ENCODE results near the gene CEP290. TPM values are rescaled to one million over a fixed set of nuclear protein-coding genes. Genes with fewer than 3 reads are reported as not detected.

The CEP290 gene
- total and polyA plus RNA-seq, 2 donors (not counting 3 experiments of a cell fraction or from before 2014, with no cell fraction given) = 3.9 to 16.5 TPM

GRCh38 chr12:88006351-88006750 is 135.5 kb downstream of the CEP290 start:
- no peaks in the 10 kb centered on the region for H3K4me1 ChIP-seq (ENCODE audit: control insufficient read depth, extremely low read depth, insufficient read depth, low read length)
- H3K9me3 ChIP-seq (replicated peaks; ENCODE audit: control insufficient read depth, insufficient read depth, low read length) = no peaks in the 10 kb centered on the region
- POLR2A ChIA-PET = no interaction called here
- DNase-seq (ENCODE audit: low read depth, low spot score) = no peak
- no peak overlapping the region for H3K4me3 ChIP-seq (replicated peaks in 1 of 3; ENCODE audit: insufficient read depth in 1 of 3, low read depth in 1 of 3, low read length in 3 of 3)
- TF ChIP-seq EZH2 (IDR thresholded peaks at IDR 0.05; ENCODE audit: borderline replicate concordance, low read depth, low read length, severe bottlenecking) (no peak), POLR2A (IDR thresholded peaks at IDR 0.05; ENCODE audit: low read depth, low read length) (no peak), CTCF (IDR thresholded peaks at IDR 0.05; ENCODE audit: extremely low read depth in 1 of 2, insufficient read depth in 1 of 2, low read depth in 1 of 2, low read length in 2 of 2) (no peak), MAX (IDR thresholded peaks at IDR 0.05; ENCODE audit: insufficient read depth, insufficient read length) (no peak), FOS (IDR thresholded peaks at IDR 0.05; ENCODE audit: borderline replicate concordance, insufficient read depth, low read length) (no peak), GATA2 (IDR thresholded peaks at IDR 0.05; ENCODE audit: insufficient read depth, insufficient read length, low read depth, low read length) (no peak), POLR2AphosphoS5 (IDR thresholded peaks at IDR 0.05; ENCODE audit: insufficient read depth, low read depth, low read length) (no peak), JUN (IDR thresholded peaks at IDR 0.05; ENCODE audit: borderline replicate concordance, insufficient read depth, insufficient read length, low read depth) (no peak), MYC (IDR thresholded peaks at IDR 0.05; ENCODE audit: low read depth, low read length) (no peak)
- CTCF ChIA-PET = interaction anchor here (1.4 kb wide), 1 partner anchor 12 kb away, joined by 7 read pairs; no protein-coding TSS in a partner anchor
- no peaks in the 10 kb centered on the region for H3K36me3 ChIP-seq (ENCODE audit: control insufficient read depth in 2 of 2, extremely low read depth in 1 of 2, insufficient read depth in 2 of 2, low read length in 2 of 2)
- H2AFZ ChIP-seq (ENCODE audit: low read depth, low read length) = no peak overlapping the region
- FAIRE-seq = no peak
- H3K27me3 ChIP-seq (ENCODE audit: control insufficient read depth in 2 of 2, insufficient read depth in 2 of 2, low read length in 2 of 2) = no peaks in the 10 kb centered on the region
- dilution Hi-C loops (cut with MboI; ENCODE audit: extremely low pct_ligation_motif_present, low sequenced_read_pairs) (no loop called here), intact Hi-C loops (cut with micrococcal nuclease) (no loop called here)
- no peaks in the 10 kb centered on the region for H4K20me1 ChIP-seq (replicated peaks; ENCODE audit: control insufficient read depth, extremely low read depth, insufficient read depth, low read length)
- H3K9ac ChIP-seq (replicated peaks; ENCODE audit: extremely low read depth, insufficient read depth, low read length) = no peak overlapping the region
- H3K79me2 ChIP-seq (ENCODE audit: control insufficient read depth, insufficient read depth, low read length) = no peaks in the 10 kb centered on the region
- H3K9me1 ChIP-seq (replicated peaks; ENCODE audit: control insufficient read depth, extremely low read depth, insufficient read depth, low read length) = no peaks in the 10 kb centered on the region
- H3K4me2 ChIP-seq (ENCODE audit: insufficient read depth, low read length) = no peak overlapping the region
- H3K27ac ChIP-seq (ENCODE audit: insufficient read depth, low read depth, low read length) = no peak overlapping the region
- BruUV-seq (replicated peaks) = no TSS peak

Data from endothelial cell of umbilical vein (primary cell).